GM12891 (cell line): Measurements from ENCODE around the gene CLCN7.

ENCODE experiments used
- POLR2A ChIP-seq: IDR thresholded peaks from 2 replicates; pipeline ENCODE4 v1.6.1; 2011; ENCODE audit warnings: low read depth, low read length, control low read depth
- POLR2AphosphoS5 ChIP-seq: IDR thresholded peaks from 2 replicates; pipeline ENCODE4 v1.6.1; 2011; ENCODE audit warnings: low read depth, low read length, control low read depth

GRCh38 chr16:1449201-1449788 is 25.5 kb downstream of the CLCN7 start:
- TF ChIP-seq POLR2A, result no peak
- no peak for TF ChIP-seq POLR2AphosphoS5
